ENCODE results near the gene SARM1. TPM values are rescaled to one million over a fixed set of nuclear protein-coding genes. Genes with fewer than 3 reads are reported as not detected.
A peak's percentile ranks its signal among the peaks of the same experiment; 100 is the strongest.

The SARM1 gene
- total and polyA plus RNA-seq, 8 donors = 14.2 to 22.1 (median 17.3) TPM

GRCh38 chr17:28370744-28371103 is 770 bp upstream of the SARM1 start:
- 20 to 21% methylated on average over 1 of the region's 1 CpG for WGBS, 2 donors
- ATAC-seq (peak in 1 of 4 donors; percentile 2), FAIRE-seq (no peak), DNase-seq (no peak)
- no peak for TF ChIP-seq CTCF (IDR thresholded peaks at IDR 0.05)
- H3K27me3 ChIP-seq = no peaks in the 10 kb centered on the region
- no peaks in the 10 kb centered on the region for H3K9me3 ChIP-seq
- intact Hi-C loops (cut with DNase I) = no loop called here
- H3K4me1 ChIP-seq = peaks cover 9 to 28% (median 13%) of the 10 kb centered on the region in 3 donors
- H3K36me3 ChIP-seq = no peaks in the 10 kb centered on the region
- peak overlapping the region; percentile 22 to 75 (median 50) for H3K27ac ChIP-seq
- peak overlapping the region in 1 of 4 donors; percentile 54 for H3K4me3 ChIP-seq

GRCh38 chr17:28372203-28372944 is 880 bp downstream of the SARM1 start:
- peak in 1 of 6 donors; percentile 74 for DNase-seq
- peaks cover 9 to 28% (median 13%) of the 10 kb centered on the region in 3 donors for H3K4me1 ChIP-seq
- H3K27ac ChIP-seq = peak overlapping the region in 2 of 4 donors; percentile 18 to 37
- intact Hi-C loops (cut with DNase I) = no loop called here
- H3K4me3 ChIP-seq = peak overlapping the region; percentile 17 to 54 (median 38)
- WGBS, 2 donors = 31 to 35% methylated on average over 42 to 53 of the region's 53 CpGs
- no peaks in the 10 kb centered on the region for H3K27me3 ChIP-seq
- H3K9me3 ChIP-seq = no peaks in the 10 kb centered on the region
- TF ChIP-seq CTCF (IDR thresholded peaks at IDR 0.05) = no peak
- peak in 1 of 4 donors; percentile 8 for ATAC-seq
- H3K36me3 ChIP-seq = no peaks in the 10 kb centered on the region
- no peak for FAIRE-seq

GRCh38 chr17:28372945-28373274 is 1.4 kb downstream of the SARM1 start:
- Histone ChIP-seq H3K4me3 (no peak overlapping the region), H3K36me3 (no peaks in the 10 kb centered on the region), H3K9me3 (no peaks in the 10 kb centered on the region), H3K4me1 (peaks cover 9 to 28% (median 13%) of the 10 kb centered on the region in 3 donors), H3K27ac (no peak overlapping the region), H3K27me3 (no peaks in the 10 kb centered on the region)
- no peak for FAIRE-seq
- no peak for TF ChIP-seq CTCF (IDR thresholded peaks at IDR 0.05)
- intact Hi-C loops (cut with DNase I) = no loop called here
- ATAC-seq = no peak
- 94 to 97% methylated on average over 6 of the region's 6 CpGs for WGBS, 2 donors
- DNase-seq = no peak

- ATAC-seq (no peak), FAIRE-seq (no peak), DNase-seq (no peak)
- H3K4me1 ChIP-seq = peaks cover 0 to 3% (median 0%) of the 10 kb centered on the region in 3 donors
- H3K36me3 ChIP-seq = no peaks in the 10 kb centered on the region
- H3K27ac ChIP-seq = no peak overlapping the region
- no peak overlapping the region for H3K4me3 ChIP-seq
- H3K9me3 ChIP-seq = no peaks in the 10 kb centered on the region
- H3K27me3 ChIP-seq = no peaks in the 10 kb centered on the region
- no peak for TF ChIP-seq CTCF (IDR thresholded peaks at IDR 0.05)
- intact Hi-C loops (cut with DNase I) = no loop called here
- 74 to 76% methylated on average over 10 of the region's 10 CpGs for WGBS, 2 donors
These were observed 8.6 kb downstream of the SARM1 start for GRCh38 chr17:28379814-28380801.

Measured in pancreas (tissue), 10 donors.